Muscle of leg (tissue), 11 donors: ENCODE measurements around the gene CRIM1. TPM values are rescaled to one million over a fixed set of nuclear protein-coding genes. Genes with fewer than 3 reads are reported as not detected.

Source experiments
- DNase-seq: peaks from one replicate; pipeline ENCODE4 v3.0.0; 2013
- H3K27ac ChIP-seq: one replicate; pipeline ENCODE4 v1.5.1; 2013; ENCODE audit warnings: mild to moderate bottlenecking, low read length, control low read depth
- H3K27me3 ChIP-seq: one replicate; pipeline ENCODE4 v1.6.1; 2013; ENCODE audit warnings: low read length; ENCODE audit not compliant: control insufficient read depth, insufficient read depth
- H3K36me3 ChIP-seq: one replicate; pipeline ENCODE4 v1.6.1; 2013; ENCODE audit warnings: low read length; ENCODE audit not compliant: control insufficient read depth, insufficient read depth
- H3K4me1 ChIP-seq: one replicate; pipeline ENCODE4 v1.6.1; 2013; ENCODE audit warnings: low read length; ENCODE audit not compliant: control insufficient read depth, insufficient read depth
- H3K4me3 ChIP-seq: one replicate; pipeline ENCODE4 v1.5.1; 2013; ENCODE audit warnings: low read length, control low read depth
- H3K9me3 ChIP-seq: replicated peaks from 2 replicates; pipeline ENCODE4 v1.6.1; 2013; ENCODE audit warnings: low read depth, low read length; ENCODE audit not compliant: control insufficient read depth
- WGBS: methylation state at CpG from one replicate; pipeline ENCODE4 v1.1.5; 2013; ENCODE audit warnings: missing lambda C conversion rate; ENCODE audit not compliant: insufficient coverage; 5-methylcytosine and 5-hydroxymethylcytosine counted together
- polyA plus RNA-seq, 8 donors: library from polyadenylated mRNA; unstranded; fragments of 120-200 nt; gene quantifications; one replicate each; pipeline versions ENCODE4 v1.2.1 to v1.2.3, GENCODE V29; 2013; ENCODE audit warnings: inconsistent platforms in 1 of 8, low replicate concordance in 1 of 8; ENCODE audit not compliant: insufficient read length in 8 of 8, insufficient read depth in 1 of 8
- total RNA-seq: library from RNA; stranded (reverse); fragments of 120-200 nt; gene quantifications from one replicate; pipeline ENCODE4 v1.2.4, GENCODE V29; 2013

The CRIM1 gene
- total and polyA plus RNA-seq, 9 donors = 14.0 to 31.8 (median 20.4) TPM

DNA sequence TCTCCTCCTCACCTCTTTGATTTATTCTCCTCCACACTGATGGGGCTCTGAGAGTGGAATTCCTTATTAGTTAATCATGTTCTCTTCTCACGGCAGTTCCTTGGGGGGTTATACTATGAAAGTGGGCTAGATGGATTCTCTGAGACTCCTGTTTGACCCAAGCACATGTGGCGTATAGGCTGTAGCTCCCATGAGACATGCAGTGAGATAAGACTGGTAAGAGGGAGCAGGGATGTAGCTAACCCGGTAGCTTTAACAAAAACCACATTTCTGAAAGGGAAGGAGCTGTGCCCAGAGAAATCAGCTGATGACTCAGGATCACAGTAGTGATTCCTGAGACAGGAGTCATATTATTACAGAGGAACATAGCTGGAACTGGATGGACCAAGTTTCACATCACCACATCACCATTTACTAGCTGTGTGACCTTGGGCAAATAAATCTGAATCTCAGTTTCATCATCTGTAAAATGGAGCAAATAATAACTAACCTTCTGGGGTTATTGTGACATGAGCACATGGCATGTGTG, 82.9 kb downstream of the CRIM1 start:
- no peaks in the 10 kb centered on the region for H3K27me3 ChIP-seq
- DNase-seq = no peak
- 67% methylated on average over 1 of the region's 3 CpGs for WGBS
- H3K4me1 ChIP-seq = peaks cover 2% of the 10 kb centered on the region
- H3K4me3 ChIP-seq = no peak overlapping the region
- H3K27ac ChIP-seq = no peak overlapping the region
- no peaks in the 10 kb centered on the region for H3K36me3 ChIP-seq
- H3K9me3 ChIP-seq = no peaks in the 10 kb centered on the region

DNA sequence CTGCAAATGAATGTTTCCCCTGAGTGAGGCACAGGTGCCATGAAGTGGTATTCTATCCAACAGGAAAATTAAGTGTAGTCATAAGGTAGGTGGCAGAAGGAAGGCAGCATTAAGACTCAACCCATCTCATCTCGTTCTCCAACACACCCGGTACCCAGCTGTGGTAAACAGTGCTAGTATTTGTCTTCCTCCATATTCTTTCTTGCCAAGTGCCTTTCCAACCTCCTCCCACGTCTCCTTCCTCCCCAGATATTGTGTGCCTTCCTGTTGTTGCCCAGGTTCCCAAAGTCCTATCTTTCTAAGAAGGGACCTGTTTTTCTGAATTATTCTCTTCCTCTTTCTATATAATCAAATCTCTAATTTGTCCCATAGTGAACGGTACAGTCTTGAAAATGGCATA, 83.5 kb downstream of the CRIM1 start:
- no peak overlapping the region for H3K4me3 ChIP-seq
- 85% methylated on average over 4 of the region's 4 CpGs for WGBS
- H3K36me3 ChIP-seq = no peaks in the 10 kb centered on the region
- H3K27ac ChIP-seq = no peak overlapping the region
- H3K27me3 ChIP-seq = no peaks in the 10 kb centered on the region
- no peak for DNase-seq
- H3K4me1 ChIP-seq = peaks cover 2% of the 10 kb centered on the region
- no peaks in the 10 kb centered on the region for H3K9me3 ChIP-seq

DNA sequence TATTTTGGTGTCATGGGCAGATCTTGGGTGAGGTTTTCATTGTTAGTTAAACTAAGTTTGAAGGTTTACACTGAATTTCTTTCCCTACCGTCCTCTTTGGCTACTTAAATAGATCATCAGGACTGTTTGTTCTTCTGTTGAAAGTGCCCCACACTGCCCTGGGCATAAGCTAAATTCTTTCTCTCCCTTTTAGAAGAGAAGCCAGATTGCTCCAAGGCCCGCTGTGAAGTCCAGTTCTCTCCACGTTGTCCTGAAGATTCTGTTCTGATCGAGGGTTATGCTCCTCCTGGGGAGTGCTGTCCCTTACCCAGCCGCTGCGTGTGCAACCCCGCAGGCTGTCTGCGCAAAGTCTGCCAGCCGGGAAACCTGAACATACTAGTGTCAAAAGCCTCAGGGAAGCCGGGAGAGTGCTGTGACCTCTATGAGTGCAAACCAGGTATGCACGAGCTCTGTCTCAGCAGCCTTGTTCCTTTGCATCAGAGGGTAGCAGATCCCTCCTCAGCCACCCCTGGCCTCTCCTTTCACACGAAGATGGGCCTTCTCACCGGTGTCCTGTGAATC, 85.6 kb downstream of the CRIM1 start:
- no peak for DNase-seq
- H3K4me3 ChIP-seq = no peak overlapping the region
- 87% methylated on average over 12 of the region's 13 CpGs for WGBS
- H3K9me3 ChIP-seq = no peaks in the 10 kb centered on the region
- H3K27ac ChIP-seq = no peak overlapping the region
- no peaks in the 10 kb centered on the region for H3K27me3 ChIP-seq
- H3K36me3 ChIP-seq = no peaks in the 10 kb centered on the region
- H3K4me1 ChIP-seq = peaks cover 2% of the 10 kb centered on the region

DNA sequence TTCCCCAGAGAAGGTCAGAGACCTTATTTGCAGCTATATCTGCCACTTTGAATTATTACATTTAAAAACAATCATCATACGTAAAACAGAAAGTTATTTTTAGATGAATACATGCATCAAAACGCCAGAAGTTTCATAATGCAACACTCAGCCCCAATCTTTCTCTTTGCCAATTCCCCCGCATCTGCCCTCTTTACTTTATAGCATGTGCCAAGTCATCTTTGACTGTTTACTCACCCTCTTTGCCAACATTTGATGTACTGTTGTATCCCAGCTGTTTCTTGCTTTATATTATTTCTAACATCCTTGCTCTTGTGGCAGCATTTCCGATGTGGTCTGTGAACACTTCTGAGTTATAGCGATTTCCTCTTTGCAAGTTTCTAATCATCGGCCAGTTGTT, 86.2 kb downstream of the CRIM1 start:
- no peak overlapping the region for H3K27ac ChIP-seq
- H3K9me3 ChIP-seq = no peaks in the 10 kb centered on the region
- peak; percentile 43 for DNase-seq
- H3K4me1 ChIP-seq = peaks cover 2% of the 10 kb centered on the region
- no peaks in the 10 kb centered on the region for H3K27me3 ChIP-seq
- H3K4me3 ChIP-seq = no peak overlapping the region
- no peaks in the 10 kb centered on the region for H3K36me3 ChIP-seq
- WGBS = 35% methylated on average over 2 of the region's 6 CpGs

DNA sequence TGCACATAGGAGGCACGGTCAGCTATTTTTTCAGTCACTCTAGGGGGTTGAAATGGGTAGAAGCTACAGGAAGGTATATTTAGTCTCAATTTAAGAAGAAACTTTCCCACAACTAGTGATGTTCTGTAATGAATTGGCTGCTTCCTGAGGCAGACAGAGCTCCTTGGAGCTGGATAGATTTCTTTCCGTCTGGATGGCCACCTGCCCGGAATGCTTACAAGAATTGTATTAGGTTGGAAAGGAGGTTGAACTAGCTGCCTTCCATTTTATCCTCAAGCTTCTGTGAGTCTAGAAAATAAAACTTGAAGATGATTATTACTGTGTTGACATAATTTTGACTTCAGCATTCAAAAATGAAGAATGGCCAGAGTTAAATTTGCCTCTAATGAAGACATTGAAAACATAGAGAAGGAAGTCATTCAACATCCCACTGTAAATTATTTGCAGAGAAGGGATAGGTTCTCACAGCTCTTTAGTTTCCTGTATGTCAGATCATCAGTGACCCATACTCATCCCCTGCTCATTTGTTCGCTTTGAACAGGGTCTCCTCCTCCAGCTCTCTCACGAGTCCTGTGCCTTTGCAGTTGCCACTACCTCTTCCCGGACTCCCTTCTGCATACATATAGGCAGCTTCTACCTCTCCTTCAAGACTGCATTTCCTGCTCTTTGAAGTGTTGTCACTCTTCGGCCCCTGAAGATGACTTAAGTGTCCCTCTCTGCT, 88.8 kb downstream of the CRIM1 start:
- H3K9me3 ChIP-seq = no peaks in the 10 kb centered on the region
- no peak overlapping the region for H3K4me3 ChIP-seq
- H3K4me1 ChIP-seq = peaks cover 5% of the 10 kb centered on the region
- H3K27ac ChIP-seq = no peak overlapping the region
- H3K27me3 ChIP-seq = no peaks in the 10 kb centered on the region
- WGBS = 63% methylated on average over 4 of the region's 7 CpGs
- peak; percentile 96 for DNase-seq
- H3K36me3 ChIP-seq = peaks cover 6% of the 10 kb centered on the region

DNA sequence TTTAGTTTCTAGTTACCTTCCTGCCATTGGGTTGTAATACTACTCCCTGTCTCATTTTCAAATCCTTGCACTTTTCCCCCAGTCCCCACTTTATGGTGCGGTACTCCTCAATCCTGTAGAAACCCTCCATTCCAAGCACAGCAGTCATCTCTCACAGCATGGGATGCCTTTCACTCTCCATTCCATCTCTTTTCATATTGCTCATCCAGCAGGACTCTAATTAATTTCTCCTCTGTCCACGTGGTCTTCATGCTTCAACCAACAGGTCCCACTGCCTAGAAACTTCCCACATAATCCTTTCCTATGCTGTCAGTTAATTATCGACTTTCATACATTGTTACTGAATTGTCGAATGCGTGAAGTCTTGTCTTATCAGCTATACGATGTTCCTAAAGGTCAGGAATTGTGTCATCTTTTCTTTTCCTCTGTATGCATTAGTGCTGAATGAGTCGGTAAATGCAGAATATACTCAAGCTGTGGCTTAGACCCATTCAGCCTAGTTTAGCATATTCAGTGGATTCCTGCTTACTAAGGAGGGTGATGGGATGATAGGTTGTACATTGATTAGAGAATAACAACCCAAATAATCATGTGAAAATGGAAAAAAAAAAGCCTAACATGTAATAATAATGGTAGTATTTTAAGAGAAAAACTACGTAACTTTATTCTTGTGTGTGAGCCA, 89.7 kb downstream of the CRIM1 start:
- peaks cover 7% of the 10 kb centered on the region for H3K36me3 ChIP-seq

DNA sequence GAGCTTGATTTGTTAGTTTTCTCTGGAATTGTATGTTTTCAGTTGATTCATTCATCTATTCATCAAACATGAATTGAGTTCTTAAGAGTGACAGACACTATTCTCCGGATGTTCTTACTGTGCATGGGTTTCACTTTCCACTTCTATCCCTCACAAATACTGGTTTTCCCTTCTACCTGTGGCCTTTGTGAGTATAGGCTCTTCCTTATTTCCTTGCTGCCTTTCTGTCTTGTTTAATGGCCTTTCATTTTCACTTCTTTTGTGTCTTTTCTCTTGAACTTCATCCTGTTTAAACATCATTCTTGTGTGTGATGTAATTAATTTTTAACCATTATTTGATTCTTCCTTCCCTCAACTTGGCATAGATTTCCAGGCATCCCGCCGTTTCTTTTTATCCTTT, 90.7 kb downstream of the CRIM1 start:
- no peak for DNase-seq
- H3K27ac ChIP-seq = no peak overlapping the region
- no peaks in the 10 kb centered on the region for H3K9me3 ChIP-seq
- H3K4me1 ChIP-seq = peaks cover 10% of the 10 kb centered on the region
- H3K27me3 ChIP-seq = no peaks in the 10 kb centered on the region
- H3K36me3 ChIP-seq = peaks cover 7% of the 10 kb centered on the region
- WGBS = no CpG with 5 or more reads among the region's 3 CpGs
- no peak overlapping the region for H3K4me3 ChIP-seq

More for the DNA sequence above, 89.7 kb downstream of the CRIM1 start:
- no peaks in the 10 kb centered on the region for H3K9me3 ChIP-seq
- H3K27me3 ChIP-seq = no peaks in the 10 kb centered on the region
- no peak overlapping the region for H3K4me3 ChIP-seq
- WGBS = 89% methylated on average over 2 of the region's 8 CpGs
- H3K27ac ChIP-seq = no peak overlapping the region
- no peak for DNase-seq
- H3K4me1 ChIP-seq = peaks cover 10% of the 10 kb centered on the region

DNA sequence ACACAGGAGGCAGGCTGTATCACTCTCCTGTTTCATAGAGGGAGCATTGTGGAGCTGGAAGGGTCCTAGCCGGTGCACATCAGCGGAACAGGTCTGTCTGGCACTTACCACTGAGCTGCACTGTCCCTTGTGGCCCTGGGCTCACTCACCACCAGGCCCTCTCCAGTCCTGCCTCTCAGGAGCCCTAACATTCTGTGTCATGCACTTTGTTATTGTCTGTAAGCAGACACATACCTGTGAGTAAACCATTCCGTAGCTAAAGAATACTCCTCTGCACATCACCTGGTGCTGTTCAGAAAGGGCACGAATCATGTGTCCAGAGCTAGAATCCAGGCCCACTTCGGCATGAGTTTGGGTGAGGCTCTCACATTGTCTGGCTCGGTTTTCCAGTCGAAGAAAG, 93.6 kb downstream of the CRIM1 start:
- Histone ChIP-seq H3K4me3 (no peak overlapping the region), H3K27me3 (no peaks in the 10 kb centered on the region), H3K9me3 (no peaks in the 10 kb centered on the region), H3K36me3 (peaks cover 7% of the 10 kb centered on the region), H3K4me1 (peaks cover 12% of the 10 kb centered on the region), H3K27ac (no peak overlapping the region)
- 100% methylated on average over 2 of the region's 7 CpGs for WGBS
- no peak for DNase-seq

DNA sequence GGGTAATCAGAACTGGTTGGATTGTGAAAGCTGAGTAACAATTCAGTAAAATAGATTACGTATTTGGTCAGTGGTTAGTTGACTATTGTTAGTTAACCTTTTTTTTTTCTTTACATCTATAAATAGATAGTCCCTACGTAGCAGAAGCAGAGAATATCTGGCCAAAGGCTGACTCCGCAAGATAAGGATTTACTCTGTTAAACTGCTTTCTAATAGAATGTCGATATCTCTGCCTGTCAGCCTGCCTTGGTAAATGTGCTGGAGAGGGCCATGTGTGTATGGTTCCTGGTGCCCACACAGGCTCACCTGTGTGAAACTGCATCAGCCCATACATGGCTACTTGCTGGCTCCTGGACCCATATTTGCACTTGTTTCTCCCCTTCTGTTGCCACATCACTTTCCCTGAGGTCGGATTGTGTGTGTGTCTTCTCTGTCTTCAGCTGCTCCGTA, 94.4 kb downstream of the CRIM1 start:
- 80% methylated on average over 1 of the region's 6 CpGs for WGBS
- no peak overlapping the region for H3K27ac ChIP-seq
- peaks cover 14% of the 10 kb centered on the region for H3K4me1 ChIP-seq
- H3K27me3 ChIP-seq = no peaks in the 10 kb centered on the region
- no peak for DNase-seq
- H3K36me3 ChIP-seq = peaks cover 7% of the 10 kb centered on the region
- H3K4me3 ChIP-seq = no peak overlapping the region
- H3K9me3 ChIP-seq = no peaks in the 10 kb centered on the region

DNA sequence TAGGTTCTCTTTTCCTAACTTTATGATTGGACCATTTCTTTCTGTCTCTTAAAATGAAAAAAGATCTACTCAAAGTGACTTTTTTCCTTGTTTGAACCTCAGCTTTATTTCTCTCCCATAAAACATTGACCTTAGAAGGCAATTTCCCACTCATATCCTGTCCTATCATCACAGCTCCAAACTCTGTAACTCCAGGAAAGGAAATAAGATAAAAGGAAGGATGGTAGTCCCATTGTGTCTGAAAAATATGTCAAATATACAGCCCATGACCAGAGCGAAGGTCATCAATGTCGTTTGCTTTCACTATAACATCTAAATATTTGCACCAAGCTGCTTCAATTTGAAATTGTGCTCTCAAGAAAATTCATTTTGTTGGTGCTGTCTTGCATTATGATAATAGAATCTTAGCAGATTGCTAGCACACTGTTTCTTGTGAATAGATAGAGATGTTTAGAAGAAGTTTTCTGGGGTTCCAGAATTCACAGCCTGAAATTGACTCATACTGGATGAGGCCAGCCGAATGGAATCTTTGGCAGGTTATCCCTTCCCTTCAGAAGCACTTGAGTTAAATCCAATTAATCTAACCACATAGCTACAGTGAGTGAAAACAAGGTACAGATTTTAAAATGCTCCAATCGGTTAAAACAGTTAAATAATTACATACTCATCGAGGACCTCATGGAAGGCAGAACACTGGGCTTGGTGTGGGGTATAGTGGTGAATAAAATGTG, 95.1 kb downstream of the CRIM1 start:
- Histone ChIP-seq H3K27me3 (no peaks in the 10 kb centered on the region), H3K27ac (no peak overlapping the region), H3K9me3 (no peaks in the 10 kb centered on the region), H3K36me3 (peaks cover 7% of the 10 kb centered on the region), H3K4me1 (peaks cover 19% of the 10 kb centered on the region), H3K4me3 (no peak overlapping the region)
- WGBS = no CpG with 5 or more reads among the region's 5 CpGs
- peak; percentile 80 for DNase-seq
